Epidermal melanocyte (primary cell): ENCODE data around the gene GANC.
A peak's percentile ranks its signal among the peaks of the same experiment; 100 is the strongest.

Experiments
- DNase-seq: peaks from one replicate; pipeline ENCODE4 v3.0.0; 2011; ENCODE audit warnings: low spot score; ENCODE audit not compliant: insufficient read length

Gene GANC

DNA sequence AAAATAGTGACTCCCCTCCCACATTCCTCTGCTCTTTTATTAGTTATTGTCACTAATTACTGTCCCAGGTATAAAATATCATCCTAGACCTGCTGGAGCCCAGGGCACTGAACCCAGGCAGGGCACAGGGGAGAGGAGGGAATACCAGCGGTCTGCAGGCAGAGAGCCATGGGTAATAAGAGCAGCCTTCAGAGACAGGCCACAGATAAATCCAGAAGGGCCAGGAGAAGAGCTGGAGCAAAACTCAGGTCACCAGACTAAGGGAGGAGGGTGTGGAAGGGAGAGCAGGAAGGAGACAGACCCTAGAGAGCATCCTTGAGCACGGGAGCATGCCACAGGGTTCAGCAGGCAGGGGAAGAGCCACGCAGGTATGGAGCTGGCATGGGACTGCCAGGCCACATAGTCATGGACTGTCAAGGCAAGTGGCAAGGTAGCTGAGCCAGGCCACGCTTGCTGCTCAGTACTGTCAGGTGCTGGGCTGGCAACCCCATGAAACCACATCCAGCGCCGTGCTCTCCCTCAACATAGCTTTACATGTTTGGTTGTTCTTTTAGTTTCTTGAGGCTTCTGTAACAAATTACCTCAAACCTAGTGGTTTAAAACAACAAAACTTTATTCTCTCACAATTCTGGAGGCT, 70.7 kb downstream of the GANC start:
- DNase-seq: no peak

DNA sequence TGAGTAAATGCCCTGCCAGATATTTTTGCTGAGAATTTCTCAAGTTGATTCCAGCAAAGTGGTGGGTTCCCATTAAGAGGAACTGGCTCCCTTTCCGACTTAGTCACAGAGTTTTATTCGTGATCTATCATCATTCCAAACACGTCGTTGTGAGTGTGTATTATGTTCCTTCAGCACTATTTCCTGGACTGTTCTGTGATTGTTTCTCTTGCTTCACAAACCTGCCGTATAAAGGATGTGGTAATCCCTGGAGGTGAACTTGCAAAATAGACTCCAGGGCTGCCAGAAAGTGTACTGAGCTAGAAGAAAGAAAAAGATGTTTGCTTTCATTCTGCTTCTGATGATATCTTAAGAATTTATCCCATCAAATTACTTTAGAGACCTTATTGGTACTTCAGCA, 71.8 kb downstream of the GANC start:
- no peak for DNase-seq

DNA sequence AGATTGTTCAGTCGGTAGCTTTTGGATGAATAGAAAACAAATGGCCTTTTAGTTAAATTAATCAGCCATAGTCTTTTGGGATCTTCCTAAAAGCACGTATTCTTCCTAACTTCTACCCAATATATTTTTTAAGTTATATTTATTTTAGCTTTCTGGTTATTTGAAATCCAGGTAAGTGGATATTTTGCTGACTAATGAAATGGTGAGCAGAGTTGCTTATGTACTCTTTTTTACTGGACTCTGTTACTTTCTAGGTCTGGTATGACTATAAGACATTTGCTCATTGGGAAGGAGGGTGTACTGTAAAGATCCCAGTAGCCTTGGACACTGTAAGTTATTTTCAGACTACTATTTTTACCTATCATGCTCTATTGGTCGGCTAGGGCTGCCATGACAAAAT, 72.5 kb downstream of the GANC start:
- DNase-seq: no peak

DNA sequence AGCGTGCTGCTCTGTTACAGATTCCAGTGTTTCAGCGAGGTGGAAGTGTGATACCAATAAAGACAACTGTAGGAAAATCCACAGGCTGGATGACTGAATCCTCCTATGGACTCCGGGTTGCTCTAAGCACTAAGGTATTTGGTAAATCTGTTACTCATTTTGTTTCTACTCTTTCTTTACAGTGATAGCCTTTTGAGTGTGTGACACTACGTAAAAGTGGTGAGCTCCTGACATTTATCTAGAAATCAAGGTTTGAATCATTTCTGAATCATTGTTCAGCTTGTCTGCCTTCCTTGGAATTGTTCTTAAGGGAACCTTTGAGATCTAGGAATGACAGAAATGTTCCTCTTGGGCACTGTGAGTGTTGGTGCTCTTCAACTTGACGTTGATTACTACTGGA, 75.1 kb downstream of the GANC start:
- no peak for DNase-seq

DNA sequence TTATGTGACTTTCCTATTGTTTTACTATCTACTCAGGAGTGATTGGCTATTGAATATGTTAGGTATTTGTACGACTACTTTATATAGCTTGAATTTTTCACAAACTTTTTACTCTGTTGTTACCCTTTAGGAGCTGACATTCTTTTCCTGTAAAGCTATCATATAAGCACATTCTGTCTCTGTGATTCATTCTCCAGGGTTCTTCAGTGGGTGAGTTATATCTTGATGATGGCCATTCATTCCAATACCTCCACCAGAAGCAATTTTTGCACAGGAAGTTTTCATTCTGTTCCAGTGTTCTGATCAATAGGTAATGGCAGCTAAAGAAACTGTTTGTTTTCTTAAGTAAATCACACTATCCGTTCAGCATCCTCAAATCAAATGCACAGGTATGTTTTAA, 76.2 kb downstream of the GANC start:
- DNase-seq: no peak

DNA sequence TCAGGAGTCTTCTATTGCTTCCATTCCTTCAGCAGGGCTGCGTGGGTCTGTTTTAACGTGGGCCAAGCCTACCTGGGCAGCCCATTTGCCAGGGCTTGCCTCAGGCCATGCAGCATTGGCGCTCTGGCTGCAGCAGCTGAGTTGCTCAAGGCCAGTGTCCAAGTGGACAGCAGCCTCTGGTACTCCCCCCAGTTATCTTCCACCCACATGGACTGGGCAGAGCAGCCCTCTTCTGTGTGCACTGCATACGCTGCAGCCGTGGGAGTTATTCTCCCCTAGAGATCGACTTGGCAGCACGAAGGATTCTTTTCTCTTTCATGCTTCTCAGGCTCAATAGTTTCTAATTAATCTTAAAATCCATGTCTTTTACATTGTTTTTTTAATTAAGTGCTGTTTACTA, 79.4 kb downstream of the GANC start:
- no peak for DNase-seq

DNA sequence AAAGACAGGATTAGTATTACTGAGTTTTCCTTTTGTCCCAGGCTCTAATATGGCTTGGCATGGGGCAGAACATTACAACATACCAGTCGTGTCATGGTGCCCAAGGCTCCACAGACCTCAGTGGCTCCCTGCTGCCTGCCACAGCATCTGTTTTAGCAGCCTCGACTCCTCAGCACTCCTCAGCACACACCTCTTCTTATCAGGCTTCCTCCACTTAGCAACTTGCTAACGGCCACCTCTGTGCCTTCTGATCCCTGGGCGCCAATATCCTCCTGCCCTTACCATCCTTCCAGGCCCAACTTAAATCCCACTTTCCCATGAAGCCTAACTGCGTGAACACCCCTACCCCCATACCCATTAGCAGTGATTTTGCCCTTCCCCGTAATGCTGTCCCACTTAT, 80.1 kb downstream of the GANC start:
- DNase-seq: no peak

DNA sequence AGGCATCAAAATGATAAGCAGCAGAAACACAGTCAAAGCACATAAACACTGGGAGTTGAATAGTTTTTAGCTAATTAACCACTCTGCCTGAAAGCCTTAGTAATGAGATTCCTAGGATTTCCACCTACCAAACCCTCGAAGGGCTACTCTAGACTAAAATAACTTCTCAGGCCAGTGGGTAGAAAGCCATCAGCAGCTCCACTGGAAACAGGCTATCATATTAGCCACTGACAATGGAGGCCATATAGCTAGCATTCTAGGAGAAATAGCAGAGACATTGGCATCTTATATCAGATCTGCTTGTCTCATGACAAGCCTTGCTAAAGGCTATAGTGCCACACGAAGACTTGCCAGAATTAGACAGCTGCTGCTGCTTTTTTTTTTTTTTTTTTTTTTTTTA, 81.8 kb downstream of the GANC start:
- peak; percentile 33 for DNase-seq

DNA sequence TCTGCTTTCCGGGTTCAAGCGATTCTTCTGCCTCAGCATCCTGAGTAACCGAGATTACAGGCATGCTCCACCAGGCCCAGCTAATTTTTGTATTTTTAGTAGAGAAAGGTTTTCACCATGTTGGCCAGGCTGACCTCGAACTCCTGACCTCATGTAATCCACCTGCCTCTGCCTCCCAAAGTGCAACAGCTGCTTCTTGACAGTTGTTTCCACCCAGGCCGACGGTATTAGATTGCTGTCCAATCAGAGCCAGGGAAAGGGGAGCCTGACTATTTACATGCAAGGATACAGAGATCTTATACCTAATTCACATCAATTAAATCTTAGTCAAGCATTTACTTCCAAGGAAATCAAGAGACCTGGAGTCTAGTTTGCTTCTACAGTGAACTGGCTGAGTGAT, 82.3 kb downstream of the GANC start:
- DNase-seq: no peak

DNA sequence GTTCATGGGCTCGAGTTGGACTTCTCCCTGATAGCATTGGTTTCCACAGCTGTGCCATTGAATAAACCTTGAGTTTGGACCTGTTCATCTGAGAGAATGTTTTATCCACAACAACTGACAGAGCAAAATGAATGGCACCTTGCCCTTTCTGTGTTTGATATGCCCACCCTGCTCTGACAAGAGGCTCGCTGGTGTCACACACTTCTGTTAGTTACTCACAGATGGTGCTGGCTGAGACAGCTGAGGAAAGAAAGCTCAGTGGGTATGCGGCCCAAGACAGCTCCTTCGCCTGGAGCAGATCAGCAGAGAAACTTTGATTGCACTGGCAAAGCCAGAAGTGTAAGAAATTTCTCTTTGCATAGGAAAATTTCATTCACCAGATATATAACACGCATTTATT, 83.8 kb downstream of the GANC start:
- DNase-seq: no peak

DNA sequence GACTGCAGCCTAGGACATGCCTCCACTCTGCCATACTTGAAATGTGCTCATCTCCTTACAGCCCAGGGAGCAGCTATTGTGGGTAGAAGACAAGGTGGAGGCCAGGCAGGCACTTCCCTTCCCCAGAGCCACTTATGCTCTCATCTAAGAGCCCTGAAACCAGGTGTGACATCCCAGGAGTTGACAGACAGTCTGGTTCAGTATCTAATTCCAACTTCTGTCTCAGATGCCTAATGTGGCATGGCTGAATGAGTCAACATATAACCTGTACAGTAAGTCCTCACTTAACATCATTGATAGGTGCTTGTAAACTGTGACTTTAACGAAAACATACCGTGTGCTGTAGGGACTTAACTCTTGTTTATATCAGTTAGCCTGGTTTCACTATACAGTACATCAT, 85.1 kb downstream of the GANC start:
- DNase-seq: no peak

DNA sequence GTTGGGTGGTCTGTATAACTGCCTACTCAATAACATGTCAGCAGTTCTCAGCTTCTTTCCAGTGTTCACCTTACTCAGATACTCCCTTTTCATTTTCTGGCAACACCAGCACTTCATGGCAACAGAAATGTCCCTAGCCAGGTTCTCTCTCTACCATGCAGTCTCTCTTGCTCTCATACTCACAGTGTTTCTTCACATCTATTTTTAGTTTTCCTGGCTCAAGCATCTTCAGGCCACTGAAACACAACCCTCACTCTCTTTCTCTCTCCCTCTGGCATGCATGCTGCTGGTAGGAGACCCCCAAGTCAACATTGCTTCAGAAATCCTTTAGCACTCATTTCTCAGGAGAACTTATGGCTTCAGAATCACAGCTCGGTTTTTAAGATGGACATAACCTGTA, 86.2 kb downstream of the GANC start, which contains the start of gene CAPN3:
CAPN3 (plus strand) TSS at position 253 of the 400 bp plus-strand sequence. CDS start 305 bp downstream, outside the sequence.
- no peak for DNase-seq

DNA sequence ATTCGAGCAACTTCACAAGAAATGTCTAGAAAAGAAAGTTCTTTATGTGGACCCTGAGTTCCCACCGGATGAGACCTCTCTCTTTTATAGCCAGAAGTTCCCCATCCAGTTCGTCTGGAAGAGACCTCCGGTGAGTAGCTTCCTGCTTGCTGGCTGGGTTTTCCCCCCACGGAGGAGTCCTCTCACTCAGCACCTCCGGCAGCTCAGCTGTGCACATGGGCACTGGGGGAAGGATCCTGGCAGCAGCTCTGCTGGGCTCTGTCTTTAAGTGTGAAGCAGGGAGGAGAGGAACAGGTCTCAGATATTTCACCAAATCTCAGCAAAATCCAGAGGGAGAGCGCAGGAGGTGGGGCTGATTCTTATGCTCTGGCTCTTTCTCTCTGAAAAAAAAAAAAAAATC, 87.0 kb downstream of the GANC start:
- DNase-seq: no peak

DNA sequence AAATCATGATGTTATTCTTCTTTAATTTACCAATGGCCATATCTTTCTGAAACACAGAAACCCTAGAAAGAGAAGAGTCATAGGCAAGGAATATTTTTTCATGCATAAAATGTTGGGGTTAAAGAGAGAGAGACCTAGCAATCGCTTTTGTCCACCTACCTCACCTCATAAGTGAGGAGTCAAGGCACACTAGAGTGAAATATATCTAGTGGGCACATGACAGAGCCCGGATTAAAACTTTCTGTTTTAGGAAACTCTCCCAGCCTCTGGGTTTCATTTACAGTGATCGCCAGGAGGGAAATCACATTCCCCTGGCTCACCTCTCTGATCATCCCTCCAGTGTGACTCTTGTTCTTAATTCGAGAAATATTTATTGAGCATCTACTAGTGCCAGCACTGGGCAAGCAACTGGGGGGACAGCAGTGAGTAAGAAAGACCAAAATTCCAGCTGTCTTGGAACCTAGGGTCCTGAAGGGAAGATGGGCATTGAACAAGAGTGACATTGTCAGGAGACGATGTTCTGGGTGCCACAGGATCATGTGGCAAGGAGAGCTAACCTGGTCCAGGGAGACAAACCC, 87.6 kb downstream of the GANC start:
- no peak for DNase-seq

DNA sequence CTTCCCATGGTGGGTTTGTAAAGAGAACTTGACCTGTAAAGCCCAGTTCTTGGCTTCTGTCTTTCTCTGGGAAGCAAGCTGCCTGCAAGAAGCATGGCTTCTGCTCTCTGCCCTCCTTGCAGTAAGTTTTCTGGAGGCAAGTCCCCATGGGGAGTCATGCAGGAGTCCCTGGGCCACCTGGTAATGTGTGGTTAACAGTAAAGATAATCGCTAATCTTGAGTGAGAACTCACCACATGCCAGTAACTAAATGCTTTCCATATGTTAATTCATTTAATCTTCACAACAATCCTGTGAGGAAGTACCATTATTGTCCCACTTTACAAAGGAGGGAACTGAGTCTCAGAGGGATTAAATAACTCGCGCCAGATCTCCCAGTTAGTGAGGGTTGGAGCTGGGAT, 90.5 kb downstream of the GANC start:
- DNase-seq: no peak

DNA sequence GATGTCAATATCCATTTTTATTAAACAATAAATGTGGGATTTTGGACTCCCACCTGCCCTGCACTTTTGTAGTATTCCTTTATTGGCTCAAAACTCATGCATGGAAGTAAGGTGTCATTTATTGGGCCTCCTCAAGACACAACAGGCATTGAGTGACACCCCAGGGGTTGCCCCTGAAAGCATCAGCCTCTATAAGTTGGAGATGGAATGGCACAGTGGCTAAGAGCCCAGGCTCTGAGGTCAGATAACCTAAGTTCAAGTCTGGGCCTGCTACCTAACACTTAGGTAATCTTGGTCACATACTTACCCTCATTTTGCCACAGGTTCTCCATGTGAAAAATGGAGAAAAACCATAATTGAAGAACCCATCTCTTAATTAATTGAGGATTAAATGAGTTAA, 90.9 kb downstream of the GANC start:
- no peak for DNase-seq

DNA sequence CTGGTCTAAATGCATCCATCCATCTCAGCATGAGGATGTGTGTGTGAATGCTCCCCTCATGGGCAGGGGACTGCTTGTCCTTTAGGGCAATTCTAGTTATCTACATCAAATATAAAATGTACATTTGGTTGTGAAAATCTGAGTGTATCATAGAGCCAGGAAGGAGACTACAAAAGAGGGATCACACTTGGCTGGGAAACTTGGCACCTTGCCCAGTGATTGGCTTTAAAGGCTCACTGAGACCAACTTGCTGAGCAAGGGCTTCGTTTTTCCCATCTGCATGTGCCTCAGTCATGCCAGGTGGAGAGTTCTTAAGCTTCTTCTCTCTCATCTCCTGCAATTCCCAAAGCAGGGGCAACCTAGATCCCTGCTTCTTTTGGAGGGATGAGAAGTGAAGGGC, 91.5 kb downstream of the GANC start:
- no peak for DNase-seq

DNA sequence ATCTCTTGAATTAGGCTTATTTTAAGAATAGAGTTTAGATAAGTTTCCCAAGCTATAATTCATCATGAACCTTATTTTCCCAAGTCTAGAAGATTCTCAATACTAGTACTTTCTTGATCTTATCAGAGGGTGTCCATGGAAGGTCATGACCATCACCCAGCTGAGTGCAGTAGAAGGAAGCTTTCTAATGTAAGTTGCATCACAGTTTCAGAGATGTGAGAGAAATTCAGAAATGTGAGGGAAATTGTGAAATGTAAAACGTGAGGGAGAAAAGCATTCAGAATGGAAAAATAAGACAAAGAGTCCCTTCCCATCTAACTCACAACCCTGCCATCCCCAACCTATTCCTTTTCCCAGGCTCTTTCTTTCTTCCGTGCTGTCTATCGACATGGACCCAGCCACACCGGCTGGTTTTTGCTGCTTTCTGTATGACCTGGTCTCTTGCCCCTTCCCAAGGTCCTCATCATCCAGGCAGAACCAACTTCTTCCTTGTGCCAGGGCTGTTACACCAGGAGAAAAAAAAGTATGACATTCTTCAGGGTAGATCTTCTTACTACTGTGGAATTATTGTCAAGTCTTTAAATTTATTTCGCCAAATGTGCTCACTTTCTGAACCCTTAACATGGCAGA, 93.0 kb downstream of the GANC start:
- no peak for DNase-seq

DNA sequence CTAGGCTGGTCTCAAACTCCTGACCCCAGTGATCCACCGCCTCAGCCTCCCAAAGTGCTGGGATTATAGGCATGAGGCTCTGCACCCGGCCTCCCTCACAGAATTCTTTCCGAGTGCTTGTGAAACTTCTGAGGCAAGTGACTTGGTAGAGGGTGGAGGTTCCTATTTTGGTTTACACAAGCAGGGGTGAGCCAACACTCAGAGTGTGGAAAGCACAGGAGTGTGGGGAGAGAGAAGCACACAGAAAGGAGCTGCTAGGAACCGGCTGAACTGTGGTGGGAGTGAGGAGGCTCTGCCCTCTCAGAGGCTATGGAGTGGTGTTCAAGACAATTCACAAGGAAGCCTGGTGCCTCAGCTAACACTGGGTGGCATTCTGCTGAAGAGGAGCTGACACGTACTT, 94.0 kb downstream of the GANC start:
- no peak for DNase-seq

DNA sequence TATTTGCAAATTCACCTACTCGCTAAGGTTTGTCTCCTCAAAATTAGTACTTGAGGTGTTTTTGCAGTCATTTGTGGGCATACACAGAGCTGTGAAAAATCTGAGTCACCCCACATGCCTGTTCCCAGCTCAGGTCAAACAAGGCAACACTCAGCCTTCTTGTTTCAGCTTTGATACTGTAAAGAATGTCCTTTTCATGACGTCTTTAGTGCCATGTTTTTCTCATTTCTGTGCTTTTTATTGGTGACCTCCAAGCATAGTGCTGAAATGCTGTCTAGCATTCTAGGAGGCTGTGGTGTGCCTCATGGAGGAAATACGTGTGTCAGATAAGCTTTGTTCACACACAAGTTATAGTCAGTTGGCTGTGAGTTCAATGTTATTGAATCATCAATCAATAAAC, 95.1 kb downstream of the GANC start:
- no peak for DNase-seq

DNA sequence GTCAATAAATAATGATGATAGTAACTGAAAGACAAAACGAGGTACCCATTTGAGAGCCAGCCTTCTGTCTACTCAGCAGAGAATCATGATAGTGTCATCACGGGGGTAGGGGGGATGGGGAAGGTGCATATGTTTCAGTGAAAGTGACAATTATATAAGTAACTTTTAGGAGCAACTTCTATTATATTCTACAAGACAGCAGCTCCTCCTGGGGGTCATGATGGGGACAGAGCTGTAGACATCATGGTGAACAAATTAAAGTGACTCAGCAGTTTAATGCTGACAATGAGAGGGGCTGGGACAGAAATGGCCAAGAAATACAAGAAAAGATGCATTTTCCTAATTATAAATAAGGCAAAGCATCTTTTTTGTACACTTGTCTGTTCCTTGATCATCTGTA, 98.1 kb downstream of the GANC start:
- no peak for DNase-seq

DNA sequence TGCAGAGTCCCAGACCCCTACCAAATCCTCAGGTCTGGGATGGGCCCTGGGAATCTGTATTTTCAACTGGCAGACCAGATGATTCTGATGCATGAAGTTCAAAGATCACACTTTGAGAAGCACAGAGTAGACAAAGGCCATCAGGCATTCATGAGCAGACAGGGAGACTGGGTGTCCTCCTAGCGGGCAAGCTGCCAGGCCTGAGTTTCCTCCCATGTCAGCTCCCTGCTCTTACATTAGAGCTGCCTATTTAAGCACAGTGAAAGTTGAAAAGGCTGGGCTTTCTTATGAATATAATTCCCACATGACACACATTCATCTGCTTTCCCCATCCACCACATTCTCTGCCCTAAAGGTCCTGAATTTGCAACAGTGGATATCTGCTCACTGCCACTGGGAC, 100.3 kb downstream of the GANC start:
- DNase-seq: no peak

DNA sequence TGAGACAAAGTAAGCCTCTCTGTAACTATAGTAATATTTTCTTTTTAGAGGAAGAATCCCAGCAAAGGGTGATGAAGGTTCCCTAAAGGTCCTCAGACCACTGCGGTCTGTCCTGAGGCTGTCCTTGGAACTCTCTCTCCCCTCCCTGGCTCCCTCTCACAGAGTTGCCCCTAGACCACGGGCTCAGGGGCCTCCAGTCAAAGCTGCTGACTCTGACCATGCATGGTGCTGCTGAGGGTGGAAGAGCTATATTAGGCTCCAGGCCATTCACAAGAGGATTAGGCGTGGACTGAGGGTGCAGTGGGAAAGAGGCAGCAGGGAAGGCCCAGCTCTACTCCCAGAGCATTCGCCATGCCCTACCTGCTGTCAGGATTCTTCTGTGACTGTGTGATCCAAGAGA, 100.9 kb downstream of the GANC start:
- DNase-seq: no peak
